ENCODE data around the gene SLC25A31.

DNA sequence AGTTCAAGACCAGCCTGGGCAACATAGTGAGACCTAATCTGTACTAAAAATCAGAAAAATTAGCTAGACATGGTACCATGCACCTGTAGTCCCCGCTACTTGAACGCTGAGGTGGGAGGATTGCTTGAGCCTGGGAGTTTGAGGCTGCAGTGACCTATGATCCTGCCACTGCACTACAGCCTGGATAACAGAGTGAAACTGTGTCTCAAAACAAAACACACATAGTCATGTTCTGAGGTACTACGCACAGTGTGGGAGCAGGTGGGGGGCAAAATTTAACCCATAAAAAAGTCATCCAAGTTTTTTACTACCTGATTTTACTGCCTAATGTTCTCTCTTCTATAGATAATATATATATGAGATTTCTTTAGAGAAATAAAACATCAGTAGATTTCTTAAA is 80.4 kb downstream of the SLC25A31 start:
- no peak for TF ChIP-seq NBN (IDR thresholded peaks at IDR 0.05)
- TF ChIP-seq POLR2A (IDR thresholded peaks at IDR 0.05; ENCODE audit: low read depth, low read length): no peak
- TF ChIP-seq, protein P1, sequence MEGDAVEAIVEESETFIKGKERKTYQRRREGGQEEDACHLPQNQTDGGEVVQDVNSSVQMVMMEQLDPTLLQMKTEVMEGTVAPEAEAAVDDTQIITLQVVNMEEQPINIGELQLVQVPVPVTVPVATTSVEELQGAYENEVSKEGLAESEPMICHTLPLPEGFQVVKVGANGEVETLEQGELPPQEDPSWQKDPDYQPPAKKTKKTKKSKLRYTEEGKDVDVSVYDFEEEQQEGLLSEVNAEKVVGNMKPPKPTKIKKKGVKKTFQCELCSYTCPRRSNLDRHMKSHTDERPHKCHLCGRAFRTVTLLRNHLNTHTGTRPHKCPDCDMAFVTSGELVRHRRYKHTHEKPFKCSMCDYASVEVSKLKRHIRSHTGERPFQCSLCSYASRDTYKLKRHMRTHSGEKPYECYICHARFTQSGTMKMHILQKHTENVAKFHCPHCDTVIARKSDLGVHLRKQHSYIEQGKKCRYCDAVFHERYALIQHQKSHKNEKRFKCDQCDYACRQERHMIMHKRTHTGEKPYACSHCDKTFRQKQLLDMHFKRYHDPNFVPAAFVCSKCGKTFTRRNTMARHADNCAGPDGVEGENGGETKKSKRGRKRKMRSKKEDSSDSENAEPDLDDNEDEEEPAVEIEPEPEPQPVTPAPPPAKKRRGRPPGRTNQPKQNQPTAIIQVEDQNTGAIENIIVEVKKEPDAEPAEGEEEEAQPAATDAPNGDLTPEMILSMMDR (IDR thresholded peaks at IDR 0.05 in 2 of 3, conservative IDR thresholded peaks at IDR 0.05 in 1 of 3; ENCODE audit: control insufficient read depth in 2 of 3, extremely low read depth in 1 of 3, insufficient read depth in 1 of 3, low read depth in 3 of 3, low read length in 3 of 3): no peak
- TF ChIP-seq ZNF24 (IDR thresholded peaks at IDR 0.05): no peak
- no peak for TF ChIP-seq TARDBP (IDR thresholded peaks at IDR 0.05; ENCODE audit: borderline replicate concordance)
- no peak for TF ChIP-seq SUZ12 (IDR thresholded peaks at IDR 0.05; ENCODE audit: unreplicated experiment)
- no peak for TF ChIP-seq YY1 (IDR thresholded peaks at IDR 0.05; ENCODE audit: low read depth, low read length)
- no peak for TF ChIP-seq NRF1 (conservative IDR thresholded peaks at IDR 0.05; ENCODE audit: low read depth, low read length)
- TF ChIP-seq, protein P2, sequence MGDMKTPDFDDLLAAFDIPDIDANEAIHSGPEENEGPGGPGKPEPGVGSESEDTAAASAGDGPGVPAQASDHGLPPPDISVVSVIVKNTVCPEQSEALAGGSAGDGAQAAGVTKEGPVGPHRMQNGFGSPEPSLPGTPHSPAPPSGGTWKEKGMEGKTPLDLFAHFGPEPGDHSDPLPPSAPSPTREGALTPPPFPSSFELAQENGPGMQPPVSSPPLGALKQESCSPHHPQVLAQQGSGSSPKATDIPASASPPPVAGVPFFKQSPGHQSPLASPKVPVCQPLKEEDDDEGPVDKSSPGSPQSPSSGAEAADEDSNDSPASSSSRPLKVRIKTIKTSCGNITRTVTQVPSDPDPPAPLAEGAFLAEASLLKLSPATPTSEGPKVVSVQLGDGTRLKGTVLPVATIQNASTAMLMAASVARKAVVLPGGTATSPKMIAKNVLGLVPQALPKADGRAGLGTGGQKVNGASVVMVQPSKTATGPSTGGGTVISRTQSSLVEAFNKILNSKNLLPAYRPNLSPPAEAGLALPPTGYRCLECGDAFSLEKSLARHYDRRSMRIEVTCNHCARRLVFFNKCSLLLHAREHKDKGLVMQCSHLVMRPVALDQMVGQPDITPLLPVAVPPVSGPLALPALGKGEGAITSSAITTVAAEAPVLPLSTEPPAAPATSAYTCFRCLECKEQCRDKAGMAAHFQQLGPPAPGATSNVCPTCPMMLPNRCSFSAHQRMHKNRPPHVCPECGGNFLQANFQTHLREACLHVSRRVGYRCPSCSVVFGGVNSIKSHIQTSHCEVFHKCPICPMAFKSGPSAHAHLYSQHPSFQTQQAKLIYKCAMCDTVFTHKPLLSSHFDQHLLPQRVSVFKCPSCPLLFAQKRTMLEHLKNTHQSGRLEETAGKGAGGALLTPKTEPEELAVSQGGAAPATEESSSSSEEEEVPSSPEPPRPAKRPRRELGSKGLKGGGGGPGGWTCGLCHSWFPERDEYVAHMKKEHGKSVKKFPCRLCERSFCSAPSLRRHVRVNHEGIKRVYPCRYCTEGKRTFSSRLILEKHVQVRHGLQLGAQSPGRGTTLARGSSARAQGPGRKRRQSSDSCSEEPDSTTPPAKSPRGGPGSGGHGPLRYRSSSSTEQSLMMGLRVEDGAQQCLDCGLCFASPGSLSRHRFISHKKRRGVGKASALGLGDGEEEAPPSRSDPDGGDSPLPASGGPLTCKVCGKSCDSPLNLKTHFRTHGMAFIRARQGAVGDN (IDR thresholded peaks at IDR 0.05): no peak
- TF ChIP-seq POLR2AphosphoS5 (IDR thresholded peaks at IDR 0.05; ENCODE audit: low read length): no peak
- TF ChIP-seq FOXM1 (IDR thresholded peaks at IDR 0.05; ENCODE audit: low read depth, low read length): no peak
- TF ChIP-seq TCF7 (IDR thresholded peaks at IDR 0.05; ENCODE audit: borderline replicate concordance): no peak
- TF ChIP-seq, protein P3, sequence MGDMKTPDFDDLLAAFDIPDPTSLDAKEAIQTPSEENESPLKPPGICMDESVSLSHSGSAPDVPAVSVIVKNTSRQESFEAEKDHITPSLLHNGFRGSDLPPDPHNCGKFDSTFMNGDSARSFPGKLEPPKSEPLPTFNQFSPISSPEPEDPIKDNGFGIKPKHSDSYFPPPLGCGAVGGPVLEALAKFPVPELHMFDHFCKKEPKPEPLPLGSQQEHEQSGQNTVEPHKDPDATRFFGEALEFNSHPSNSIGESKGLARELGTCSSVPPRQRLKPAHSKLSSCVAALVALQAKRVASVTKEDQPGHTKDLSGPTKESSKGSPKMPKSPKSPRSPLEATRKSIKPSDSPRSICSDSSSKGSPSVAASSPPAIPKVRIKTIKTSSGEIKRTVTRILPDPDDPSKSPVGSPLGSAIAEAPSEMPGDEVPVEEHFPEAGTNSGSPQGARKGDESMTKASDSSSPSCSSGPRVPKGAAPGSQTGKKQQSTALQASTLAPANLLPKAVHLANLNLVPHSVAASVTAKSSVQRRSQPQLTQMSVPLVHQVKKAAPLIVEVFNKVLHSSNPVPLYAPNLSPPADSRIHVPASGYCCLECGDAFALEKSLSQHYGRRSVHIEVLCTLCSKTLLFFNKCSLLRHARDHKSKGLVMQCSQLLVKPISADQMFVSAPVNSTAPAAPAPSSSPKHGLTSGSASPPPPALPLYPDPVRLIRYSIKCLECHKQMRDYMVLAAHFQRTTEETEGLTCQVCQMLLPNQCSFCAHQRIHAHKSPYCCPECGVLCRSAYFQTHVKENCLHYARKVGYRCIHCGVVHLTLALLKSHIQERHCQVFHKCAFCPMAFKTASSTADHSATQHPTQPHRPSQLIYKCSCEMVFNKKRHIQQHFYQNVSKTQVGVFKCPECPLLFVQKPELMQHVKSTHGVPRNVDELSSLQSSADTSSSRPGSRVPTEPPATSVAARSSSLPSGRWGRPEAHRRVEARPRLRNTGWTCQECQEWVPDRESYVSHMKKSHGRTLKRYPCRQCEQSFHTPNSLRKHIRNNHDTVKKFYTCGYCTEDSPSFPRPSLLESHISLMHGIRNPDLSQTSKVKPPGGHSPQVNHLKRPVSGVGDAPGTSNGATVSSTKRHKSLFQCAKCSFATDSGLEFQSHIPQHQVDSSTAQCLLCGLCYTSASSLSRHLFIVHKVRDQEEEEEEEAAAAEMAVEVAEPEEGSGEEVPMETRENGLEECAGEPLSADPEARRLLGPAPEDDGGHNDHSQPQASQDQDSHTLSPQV (IDR thresholded peaks at IDR 0.05): no peak

All from GM12878 (cell line).